A549 treated with AZD2906 at 1 μM for 4 hours (cell line): ENCODE data around the gene YOD1. TPM values are rescaled to one million over a fixed set of nuclear protein-coding genes. Genes with fewer than 3 reads are reported as not detected.

Experiments
- total RNA-seq: library from RNA; stranded (reverse); fragments of 200-300 nt; extraction: Qiagen RNA extraction; gene quantifications from 5 replicates; pipeline ENCODE4 v1.2.3, GENCODE V29; 2022

The YOD1 gene
- 7.1 to 9.1 TPM (median 8.3 TPM) in 5 replicates for total RNA-seq

DNA sequence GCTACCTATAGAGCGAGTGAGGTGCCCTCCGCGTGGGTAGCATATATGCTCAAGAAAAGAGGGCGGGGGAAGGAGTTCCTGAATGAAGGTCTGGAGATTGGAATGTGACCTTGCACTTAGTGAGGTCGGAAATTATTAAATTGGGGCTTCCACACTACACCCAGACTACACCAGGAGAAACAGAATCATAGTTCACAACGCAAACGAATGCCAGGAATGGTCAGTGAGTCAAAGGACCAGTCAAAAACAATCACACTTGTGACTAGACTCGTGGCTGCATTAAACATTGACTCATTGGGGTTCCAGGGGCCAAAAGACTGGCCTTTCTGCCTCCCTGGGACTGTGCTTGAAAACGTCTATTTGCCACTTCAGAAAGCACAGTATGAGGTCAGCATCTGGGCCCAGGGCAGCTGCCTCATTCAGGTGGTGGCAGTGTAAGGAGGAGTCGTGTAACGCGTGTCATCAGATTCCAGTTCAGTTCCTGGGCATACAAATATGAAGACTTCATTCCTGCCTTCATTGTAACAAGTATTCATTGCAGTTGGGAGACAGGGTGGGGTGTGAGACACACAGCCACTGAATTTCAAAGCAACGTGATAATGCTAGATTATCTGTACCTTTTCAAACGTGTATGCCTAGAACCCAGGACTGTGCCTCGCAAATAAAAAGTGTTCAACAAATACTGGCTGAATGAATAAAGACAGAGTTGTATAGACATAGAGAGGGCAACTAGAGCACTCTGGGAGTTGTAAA, at the start of gene YOD1:
Gene YOD1 (minus strand): TSS at position 18 of the 753 bp plus-strand sequence. CDS start 178 bp downstream, outside the sequence.

GRCh38 chr1:207088701-207089626, 38.0 kb upstream of the YOD1 start, which contains the start of gene C4BPB:
C4BPB (plus strand) TSS chr1:207088860; CDS start chr1:207089532, 672 bp downstream.

GRCh38 chr1:207052911-207053769, 2.1 kb upstream of the YOD1 start, which contains the start of gene PFKFB2:
PFKFB2 (plus strand) TSS chr1:207053275; CDS start chr1:207054718, 1,443 bp downstream.

GRCh38 chr1:207032528-207033017, 18.4 kb downstream of the YOD1 start, which contains the start of gene C1orf116:
C1orf116 (minus strand) TSS chr1:207032756; CDS start chr1:207027598, 5,158 bp downstream.

Other genes starting within 250 kb of the YOD1 start
- 0.10 TPM in 1 of 5 replicates, not detected in the others for gene IL20, start 185.6 kb downstream of the YOD1 start, total RNA-seq
- 0.31 to 0.55 TPM (median 0.39 TPM) in 5 replicates for gene IL24, start 153.8 kb downstream of the YOD1 start, total RNA-seq
- 4.4 to 6.3 TPM (median 5.8 TPM) in 5 replicates for gene FCMR, start 129.3 kb downstream of the YOD1 start, total RNA-seq
- 0.01 to 0.02 TPM in 2 of 5 replicates, not detected in the others for gene PIGR, start 104.7 kb downstream of the YOD1 start, total RNA-seq
- not detected in 5 replicates for gene FCAMR, start 80.7 kb downstream of the YOD1 start, total RNA-seq
- 4.9 to 6.7 TPM (median 6.0 TPM) in 5 replicates for gene C1orf116, start 18.5 kb downstream of the YOD1 start, total RNA-seq
- gene PFKFB2, start 2.1 kb upstream of the YOD1 start, total RNA-seq, result 4.9 to 6.3 TPM (median 5.4 TPM) in 5 replicates
- 1.1 to 2.1 TPM (median 1.5 TPM) in 5 replicates for gene C4BPB, start 37.7 kb upstream of the YOD1 start, total RNA-seq
- gene C4BPA, start 53.0 kb upstream of the YOD1 start, total RNA-seq, result 0.50 to 0.84 TPM (median 0.62 TPM) in 5 replicates